NOMO-1 (cell line): Measurements from ENCODE around the gene ARHGAP18.
A peak's percentile ranks its signal among the peaks of the same experiment; 100 is the strongest.

Experiments used
- DNase-seq, 2 experiments: peaks; one replicate each; lab custom pipeline; 2025; ENCODE audit not compliant: unreplicated experiment in 2 of 2; lab: John Stamatoyannopoulos, UW

Gene ARHGAP18

DNA sequence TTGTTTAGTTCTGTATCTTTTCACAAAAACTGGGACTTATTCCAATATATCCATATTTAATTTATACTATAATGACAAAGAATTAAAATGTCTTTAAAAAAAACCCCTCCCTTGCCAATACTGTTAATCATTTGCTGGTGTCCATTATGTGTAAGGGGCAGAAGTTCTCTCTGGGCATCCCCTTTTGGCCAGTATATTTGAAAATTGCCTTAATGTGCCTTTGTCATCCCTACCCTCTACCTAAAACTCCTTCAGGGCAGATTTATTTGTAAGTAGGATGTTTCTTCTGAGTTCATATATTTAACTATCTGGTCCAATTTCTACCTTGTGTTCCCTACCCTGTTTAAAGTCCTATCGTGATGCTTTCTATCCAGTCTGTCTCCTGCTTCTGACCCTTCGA lies 62.9 kb downstream of the ARHGAP18 start:
- DNase-seq = no peak

DNA sequence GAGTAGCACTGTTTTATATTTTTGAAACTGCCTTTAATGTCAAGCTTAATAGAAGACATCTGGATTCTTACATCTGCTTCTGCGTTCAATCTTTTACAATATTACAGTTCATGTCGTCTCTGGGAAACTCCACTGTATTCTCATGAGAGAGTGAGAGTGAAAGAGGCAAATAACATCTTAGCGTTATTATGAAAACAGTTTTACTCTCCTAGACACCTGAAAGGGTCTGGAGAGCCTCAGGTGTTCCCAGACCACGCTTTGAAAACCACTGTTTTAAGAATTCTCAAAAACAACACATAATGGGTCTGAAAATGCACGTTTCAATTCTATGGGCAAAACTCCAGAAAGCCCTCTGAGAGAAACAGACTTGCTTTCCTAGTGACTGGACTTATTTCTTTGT lies 63.3 kb downstream of the ARHGAP18 start:
- DNase-seq = no peak

DNA sequence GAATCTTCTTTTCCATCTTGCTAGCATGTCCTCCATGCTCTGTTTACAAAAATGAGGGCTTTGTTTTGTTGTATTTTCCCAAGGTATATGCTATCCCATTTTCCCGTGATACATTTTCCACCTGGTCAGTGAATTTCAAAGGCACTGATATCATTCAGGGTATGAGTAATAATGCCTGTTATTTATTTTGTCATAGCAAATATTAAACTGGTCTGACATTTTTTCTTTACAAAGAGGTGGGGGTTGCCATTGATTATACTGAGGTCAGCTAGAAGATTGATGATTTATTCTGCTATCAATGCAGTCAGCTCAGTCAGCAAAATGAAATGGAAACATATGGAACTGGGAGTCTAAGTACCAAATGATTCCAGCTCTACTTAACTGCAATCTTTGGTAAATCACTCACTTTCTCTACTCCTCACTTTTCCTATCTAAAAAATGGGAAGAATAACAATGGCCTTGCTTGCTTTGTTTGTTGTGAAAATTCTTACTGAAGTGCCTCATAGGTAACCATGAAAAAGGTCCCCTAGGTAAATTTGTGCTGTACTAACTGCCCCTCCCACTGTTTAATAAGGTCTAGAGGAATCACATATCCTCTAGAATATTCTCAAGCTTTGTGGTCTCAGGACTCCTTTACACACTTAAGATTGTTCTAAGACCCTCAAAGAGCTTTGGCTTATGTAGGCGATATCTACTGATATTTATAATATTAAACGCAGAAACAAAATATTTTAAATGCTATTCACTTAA lies 64.0 kb downstream of the ARHGAP18 start:
- no peak for DNase-seq

DNA sequence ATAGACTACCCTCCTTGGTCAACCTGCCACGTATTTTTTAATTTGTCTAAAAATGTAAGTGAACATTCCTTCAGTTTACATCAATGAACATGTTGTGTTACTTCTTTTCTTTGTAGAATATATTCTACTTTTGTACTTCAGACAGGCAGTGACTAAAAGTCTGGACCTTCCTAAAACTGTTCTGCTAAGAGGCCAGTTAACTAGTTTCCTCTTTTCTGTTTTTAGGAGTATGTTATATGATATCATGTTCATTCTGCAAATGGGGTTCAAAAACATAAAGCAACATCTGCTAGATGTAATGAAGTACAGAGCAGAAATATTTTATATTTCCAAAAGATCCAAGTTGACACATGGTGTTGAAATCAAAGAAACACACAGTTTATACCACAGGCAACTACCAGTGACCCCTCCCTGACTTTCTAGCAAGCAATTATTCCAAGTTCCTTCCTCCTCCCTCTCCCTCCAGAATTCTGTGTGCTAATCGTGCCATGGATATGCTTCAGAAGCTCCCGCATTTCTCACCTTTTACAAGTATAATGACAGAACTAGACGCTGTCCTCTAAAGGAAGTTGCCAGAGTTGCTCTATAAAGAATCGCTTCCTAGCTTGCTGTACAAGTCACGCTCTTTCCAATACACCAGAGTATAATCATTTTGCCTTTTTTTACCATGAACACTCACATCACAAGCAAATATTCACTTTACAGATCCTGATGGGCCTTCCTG lies 64.7 kb downstream of the ARHGAP18 start:
- peak in 1 of 2 experiments; percentile 59 for DNase-seq

DNA sequence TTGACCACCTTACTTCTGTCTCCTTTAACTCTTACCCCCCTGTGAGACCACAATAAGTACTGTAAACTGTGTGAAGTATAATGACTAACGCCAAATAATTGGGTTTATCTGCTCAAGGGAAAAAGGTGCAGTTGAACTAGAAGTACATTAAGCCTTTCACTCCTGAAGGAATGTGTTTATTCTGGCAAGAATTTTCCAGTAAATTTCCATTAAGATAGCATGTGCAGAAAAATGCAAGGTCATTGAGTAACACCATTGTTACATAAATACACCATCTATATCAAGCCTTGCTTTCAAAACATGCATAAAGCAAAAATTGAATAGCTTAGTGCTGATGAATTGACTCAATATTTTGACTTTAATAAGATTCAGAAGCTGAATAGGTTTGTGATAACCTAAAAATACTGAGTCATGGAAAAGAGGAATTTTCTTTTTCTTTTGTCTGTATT lies 65.4 kb downstream of the ARHGAP18 start:
- no peak for DNase-seq

DNA sequence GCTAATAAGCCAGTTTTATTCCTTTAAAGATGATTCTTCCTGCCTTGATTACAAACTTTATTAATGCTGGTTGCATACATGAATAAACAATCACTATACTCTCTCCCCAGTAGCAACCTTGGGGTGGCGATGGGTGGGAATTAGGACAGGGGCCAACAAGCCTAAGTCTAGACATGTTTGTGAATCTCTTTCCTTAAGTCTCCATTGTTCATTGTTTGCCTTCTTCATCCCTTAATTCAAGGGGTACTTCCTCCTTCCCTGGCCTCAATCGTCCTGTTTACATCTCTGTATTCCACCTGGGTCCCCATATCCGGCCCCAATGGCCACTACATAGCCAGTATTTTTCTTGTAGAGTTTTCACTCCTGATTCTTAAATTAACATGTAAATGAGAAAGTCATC lies 66.0 kb downstream of the ARHGAP18 start:
- no peak for DNase-seq

DNA sequence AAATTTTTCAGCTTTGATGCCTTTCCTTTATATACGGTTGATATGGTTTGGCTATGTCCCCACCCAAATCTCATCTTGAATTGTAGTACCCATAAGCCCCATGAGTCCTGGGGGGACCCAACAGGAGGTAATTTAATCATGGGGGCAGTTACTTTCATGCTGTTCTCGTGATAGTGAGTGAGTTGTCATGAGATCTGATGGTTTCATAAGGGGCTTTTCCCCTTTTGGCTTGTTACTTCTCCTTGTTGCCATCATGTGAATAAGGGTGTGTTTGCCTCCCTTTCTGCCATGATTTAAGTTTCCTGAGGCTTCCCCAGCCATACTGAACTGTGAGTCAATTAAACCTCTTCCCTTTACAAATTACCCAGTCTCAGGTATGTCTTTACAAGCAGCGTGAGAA lies 66.8 kb downstream of the ARHGAP18 start:
- DNase-seq = no peak

DNA sequence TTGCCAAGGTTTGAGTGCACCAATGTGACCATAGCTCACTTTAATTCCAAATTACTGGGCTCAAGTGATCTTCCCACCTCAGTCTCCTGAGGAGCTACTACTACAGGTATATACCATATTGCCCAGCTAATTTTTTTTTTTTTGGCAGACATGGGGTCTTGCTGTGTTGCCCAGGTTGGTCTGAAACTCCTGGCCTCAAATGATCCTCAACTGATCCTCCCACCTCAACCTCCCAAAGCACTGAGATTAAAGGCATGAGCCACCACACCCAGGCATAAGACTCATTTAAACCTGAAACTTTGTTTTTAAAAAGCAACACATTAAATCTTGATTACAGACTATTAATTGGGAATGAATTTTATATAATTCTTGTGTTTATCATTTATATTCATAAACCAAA lies 67.7 kb downstream of the ARHGAP18 start:
- DNase-seq = no peak

DNA sequence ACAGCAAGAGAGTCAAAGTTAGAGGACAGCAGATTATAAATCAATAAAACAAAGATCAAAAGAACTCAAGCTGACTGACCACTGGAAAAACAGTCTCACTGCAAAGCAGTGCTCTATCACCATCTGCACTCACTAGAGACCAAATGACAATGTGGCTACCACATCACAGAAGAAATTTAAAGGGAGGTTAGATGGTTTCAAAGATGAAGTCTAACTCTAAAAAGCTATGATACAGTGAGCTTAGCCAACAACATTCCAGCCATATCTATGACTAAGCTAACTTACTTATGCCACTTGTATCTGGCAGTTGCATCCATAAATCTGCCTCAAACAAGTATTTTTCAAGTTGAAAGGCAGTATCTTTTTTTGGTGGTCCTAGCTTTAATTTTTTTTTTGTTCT lies 68.6 kb downstream of the ARHGAP18 start:
- no peak for DNase-seq

DNA sequence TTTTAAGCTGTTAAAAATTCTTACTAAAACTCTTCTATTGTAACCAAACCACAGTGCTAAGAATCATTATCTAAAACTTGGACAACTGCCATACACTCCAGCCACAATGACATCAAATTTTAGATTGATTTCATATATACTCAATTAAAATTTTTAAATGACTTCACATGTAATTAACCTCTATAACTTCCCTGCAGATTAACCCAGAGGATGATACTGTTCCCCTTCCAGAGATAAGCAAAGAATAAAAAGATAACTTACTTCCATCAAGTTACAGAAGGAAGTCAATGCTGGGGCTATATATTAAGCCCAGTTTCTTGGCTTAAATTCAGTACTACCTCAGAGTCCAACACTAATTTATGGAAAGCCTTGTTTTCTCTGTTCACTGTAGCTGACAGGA lies 71.3 kb downstream of the ARHGAP18 start:
- no peak for DNase-seq

DNA sequence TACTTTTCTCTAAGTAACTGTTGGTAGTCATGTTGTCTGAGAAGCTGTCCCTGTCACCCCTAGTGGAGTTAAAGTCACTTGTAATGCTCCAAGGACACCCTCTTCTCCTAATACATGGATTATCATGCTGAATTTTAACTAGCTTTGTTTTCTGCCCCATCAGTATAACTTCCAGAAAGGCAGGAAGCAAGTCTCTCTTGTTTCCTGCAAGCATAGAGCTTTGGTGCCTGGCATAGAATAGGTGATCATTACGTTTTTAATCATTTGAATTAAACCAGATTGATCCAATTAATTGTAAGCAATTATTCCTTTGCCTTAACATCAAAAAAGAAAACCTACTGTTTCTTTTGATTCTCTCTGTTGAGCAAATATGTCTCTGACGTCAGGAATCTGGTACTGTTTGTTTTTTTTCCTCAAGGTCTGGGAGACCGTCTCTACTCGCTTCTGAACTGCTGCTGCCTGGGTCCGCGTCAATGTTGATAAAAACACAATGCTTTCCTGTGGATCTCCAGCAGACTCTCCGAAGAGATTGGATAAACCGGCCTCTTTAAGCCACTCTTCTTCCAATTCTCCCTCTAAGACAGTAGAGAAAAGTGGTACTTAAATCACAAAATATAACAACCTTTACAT lies 71.8 kb downstream of the ARHGAP18 start:
- DNase-seq = no peak

DNA sequence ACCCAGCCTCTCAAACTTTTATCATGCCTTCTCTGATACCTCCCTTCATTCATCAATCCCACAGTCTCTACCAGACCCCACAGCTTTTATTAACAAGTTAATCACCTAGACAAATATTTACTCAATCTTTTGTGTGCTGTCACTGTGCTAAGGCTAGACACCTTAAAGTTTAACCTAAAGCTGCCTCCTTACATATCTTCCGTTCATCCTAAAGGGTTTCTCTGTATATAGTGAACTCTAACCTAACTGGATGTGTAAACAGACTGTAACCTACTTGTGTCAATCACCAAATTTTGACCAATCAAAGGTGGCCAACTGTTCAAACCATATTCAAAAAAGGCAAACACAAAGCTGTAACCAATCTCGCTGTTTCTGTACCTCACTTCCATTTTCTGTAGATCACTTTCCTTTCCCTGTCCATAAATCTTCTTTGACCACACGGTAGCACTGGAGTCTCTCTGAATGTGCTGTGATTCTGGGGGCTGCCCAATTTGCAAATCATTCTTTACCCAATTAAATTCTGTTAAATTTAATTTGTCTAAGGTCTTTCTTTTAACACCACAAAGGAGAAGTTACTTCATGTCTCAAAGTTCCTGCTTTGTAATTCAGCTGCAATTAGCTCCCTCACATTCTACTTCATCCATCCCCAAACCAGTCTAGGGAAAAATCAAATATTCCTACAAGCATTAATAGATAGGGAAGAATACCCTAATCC lies 72.5 kb downstream of the ARHGAP18 start:
- DNase-seq = peak in 1 of 2 experiments; percentile 35

DNA sequence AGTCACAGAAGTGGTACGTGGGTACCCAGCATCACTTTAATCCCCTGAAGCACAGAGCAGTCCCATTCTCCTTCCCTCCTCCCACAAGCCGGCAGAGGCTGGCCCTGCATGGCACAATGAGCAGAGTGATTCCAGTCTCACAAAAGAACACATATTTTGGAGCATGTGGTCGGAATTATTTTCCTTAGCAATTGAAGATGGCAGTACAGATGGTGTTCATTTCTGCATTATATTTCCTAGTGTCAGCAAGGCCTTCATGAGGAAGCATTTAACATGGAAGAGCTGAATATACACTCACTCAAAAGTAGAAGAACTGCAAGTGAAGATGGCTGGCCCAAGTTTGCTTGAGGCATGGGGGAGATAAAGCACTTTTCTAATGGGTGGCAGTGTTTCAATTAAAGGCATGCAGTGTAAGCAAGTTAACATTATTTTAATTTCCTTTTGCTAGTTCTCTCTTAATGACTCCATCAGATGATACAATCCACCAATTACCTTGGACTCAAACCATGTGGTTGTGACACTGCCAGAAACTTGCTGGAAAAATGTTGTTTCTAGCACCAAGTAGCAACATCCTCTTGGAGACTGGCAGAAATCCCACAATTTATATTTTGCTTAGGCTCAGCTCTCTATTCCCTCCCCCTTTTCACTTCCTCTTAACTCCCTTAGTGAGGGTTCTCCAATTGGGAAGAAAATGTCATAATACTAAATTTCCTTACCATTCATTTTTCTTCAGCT lies 74.4 kb downstream of the ARHGAP18 start:
- DNase-seq = no peak

DNA sequence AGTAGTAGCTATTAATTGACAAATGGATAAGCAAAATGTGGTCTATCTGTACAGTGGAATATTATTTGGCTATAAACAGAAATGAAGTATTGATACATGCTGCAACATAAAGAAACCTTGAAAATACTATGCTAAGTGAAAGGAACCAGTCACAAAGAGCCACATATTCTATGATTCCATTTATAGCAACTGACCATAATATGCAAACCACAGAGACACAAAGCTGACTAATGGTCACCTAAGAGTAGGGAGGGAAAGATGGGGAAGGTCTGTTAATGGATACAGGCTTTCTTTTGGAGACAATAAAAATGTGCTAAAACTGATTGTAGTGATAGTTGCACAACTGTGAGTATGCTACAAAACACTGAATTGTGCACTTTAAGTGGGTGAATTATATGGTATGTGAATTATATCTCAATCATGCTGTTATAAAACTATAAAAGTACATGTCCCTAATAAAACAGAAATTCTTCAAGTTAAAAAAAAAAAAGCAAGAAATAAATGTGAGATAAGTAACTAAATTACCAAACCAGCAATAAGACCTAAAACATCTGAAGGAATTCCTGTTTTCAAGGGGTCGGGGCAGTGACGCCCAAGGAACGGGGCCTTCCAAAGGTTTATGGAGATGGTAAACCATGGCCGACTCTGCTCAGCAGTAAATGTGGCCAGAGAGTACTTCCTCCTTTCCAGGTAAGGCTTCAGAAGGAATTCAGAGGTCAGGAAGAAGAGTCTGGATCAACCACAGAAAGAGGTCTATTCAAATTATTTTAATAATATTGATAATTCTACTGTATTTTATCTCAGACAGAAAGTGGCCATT lies 75.4 kb downstream of the ARHGAP18 start:
- DNase-seq = no peak

DNA sequence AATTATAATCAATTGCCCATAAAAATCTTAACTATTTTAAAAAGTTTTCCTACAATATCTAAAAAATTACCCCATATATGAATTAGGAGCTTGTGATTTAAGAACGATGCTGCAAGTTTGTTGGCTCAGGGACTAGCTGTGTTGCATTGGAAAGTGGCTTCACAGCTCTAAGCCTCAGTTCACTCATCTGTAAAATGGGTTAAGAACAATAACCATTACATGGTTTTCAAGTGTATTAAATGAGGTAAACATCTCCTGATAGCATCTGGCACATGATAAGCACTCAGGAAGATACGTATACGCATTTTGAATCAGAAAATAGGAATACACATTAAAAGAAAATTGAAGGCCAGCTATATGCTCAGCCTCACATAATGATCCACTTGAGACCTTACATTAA lies 76.4 kb downstream of the ARHGAP18 start:
- no peak for DNase-seq

DNA sequence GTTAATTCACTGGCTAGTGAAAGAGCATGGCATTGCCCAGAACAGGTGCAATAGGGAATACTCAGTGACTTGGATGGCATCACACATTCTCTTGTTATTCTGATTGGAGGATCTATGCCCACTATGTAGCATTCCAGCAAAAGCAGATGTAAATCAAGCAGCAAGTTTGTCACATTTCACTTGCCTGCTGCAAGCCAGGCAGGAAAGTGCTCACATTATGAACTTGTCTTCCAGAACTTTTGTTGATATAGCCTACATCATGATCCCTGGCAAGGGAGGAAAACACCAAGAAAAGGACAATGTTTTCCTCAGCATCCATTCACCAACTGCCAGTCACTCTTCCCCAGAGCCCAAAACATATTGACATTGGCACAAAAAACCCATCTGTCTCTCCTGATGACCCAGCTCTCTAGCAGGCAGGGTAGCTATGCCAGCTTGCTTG lies 77.8 kb downstream of the ARHGAP18 start:
- DNase-seq = no peak

DNA sequence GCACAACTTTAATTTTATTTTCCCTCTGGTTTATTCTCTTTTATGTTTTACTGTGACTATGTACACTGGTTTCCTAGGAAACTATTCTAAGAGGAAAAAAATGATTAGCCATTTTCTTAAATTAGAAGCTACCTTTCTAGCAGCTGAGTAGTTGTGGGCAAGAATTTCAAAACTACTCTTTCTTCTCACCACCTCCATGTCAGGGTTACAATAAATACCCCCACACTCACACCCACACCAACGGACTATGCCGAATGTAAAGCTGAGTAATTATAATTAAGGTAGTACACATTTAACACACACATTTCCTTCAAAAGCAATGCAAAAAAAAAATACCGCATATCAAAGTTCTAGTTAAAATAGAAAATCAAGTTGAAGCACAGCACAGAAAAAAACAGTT lies 78.9 kb downstream of the ARHGAP18 start:
- DNase-seq = no peak

DNA sequence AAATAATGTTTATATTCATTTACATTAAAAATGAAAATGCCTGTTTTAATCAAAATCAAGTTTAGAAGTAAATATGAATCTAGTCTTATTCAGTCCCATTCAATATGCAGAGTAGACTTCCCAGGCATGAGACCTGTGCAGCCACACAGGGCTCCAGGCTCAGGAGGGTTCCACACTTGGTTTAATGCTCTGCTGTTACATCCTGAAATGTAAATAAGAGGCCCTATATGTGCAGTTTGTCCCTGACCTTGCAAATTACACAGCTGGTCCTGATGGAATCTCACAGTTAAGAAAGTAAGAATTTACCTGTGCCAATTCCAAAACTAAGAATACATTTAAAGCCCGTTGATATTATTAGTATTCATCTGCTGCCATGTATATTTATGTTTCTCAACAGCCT lies 79.4 kb downstream of the ARHGAP18 start:
- no peak for DNase-seq

DNA sequence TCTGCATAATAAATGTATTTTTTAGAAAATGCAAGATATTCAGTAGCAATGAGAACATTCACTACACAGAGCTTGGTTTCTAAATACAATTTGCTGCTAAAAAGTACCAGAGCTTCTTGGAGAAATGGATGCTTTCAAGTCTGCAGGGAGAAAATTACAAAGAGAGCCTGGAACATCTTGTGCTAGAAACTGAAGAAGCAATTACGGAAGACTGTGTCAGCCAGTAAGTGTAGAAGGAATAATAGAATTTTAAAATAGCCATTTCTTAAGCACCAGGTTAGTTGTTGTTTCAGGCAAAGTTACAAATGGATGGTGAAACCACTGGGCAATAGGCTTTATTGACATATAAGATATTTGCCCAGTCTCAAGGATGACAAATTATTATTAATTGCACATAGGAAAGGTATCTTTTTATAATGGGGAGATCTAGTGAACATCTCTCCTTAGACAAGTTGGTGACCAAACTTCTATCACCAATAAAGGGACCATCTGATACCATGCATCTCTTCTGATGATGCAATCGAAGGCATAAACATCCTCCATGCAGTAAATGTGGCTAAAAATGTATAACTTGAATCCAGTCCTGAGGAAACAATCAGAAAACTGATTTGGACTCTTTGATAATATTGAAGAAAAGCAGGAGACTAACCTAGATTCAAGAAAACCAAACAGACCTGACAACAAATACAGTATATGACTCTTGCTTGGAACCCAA lies 81.7 kb downstream of the ARHGAP18 start:
- no peak for DNase-seq
